Loucy (cell line): ENCODE data around the gene ARHGAP25.

Experiments
- EZH2phosphoT487 ChIP-seq: fragments of 200-600 bp; IDR thresholded peaks from 2 replicates; pipeline ENCODE4 v1.6.1; 2018; ENCODE audit warnings: antibody characterized with exemption, mild to moderate bottlenecking, moderate library complexity, borderline replicate concordance
- TF ChIP-seq, protein P1 (sequence below): fragments of 200-600 bp; sonication (generic); conservative IDR thresholded peaks from 2 replicates; pipeline ENCODE4 v1.5.1; 2014; ENCODE audit warnings: mild to moderate bottlenecking, antibody characterized with exemption, low read length

DNA sequence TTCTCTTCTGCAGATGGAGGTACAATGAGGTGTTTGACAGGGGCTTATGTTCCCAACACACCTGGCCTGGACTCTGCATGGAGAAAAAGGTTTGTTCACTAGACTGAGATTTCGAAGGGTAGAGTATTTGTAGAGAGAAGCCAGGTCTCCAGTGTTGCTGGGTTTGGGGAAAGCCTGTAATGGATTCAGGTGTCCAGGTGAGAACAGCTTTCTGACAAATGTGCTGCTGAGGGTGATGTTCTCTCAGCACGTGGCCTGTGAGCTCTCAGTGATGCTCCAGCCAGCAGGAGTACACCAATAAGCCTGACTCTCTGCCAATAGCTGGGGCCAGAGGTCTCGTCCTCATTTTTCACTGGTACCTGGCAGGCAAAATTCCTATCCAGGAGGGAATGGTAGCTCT is 43.8 kb upstream of the ARHGAP25 start:
- TF ChIP-seq, protein P1, sequence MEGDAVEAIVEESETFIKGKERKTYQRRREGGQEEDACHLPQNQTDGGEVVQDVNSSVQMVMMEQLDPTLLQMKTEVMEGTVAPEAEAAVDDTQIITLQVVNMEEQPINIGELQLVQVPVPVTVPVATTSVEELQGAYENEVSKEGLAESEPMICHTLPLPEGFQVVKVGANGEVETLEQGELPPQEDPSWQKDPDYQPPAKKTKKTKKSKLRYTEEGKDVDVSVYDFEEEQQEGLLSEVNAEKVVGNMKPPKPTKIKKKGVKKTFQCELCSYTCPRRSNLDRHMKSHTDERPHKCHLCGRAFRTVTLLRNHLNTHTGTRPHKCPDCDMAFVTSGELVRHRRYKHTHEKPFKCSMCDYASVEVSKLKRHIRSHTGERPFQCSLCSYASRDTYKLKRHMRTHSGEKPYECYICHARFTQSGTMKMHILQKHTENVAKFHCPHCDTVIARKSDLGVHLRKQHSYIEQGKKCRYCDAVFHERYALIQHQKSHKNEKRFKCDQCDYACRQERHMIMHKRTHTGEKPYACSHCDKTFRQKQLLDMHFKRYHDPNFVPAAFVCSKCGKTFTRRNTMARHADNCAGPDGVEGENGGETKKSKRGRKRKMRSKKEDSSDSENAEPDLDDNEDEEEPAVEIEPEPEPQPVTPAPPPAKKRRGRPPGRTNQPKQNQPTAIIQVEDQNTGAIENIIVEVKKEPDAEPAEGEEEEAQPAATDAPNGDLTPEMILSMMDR, result no peak
- TF ChIP-seq EZH2phosphoT487, result no peak
